ENCODE measurements around the gene WDFY3. TPM values are rescaled to one million over a fixed set of nuclear protein-coding genes. Genes with fewer than 3 reads are reported as not detected.

The WDFY3 gene
- total and polyA plus RNA-seq, 2 of the 4 experiments (the other 2 are of a cell fraction) = 12.5 to 58.1 TPM

- ChIA-PET CTCF (interaction anchor here (0.6 to 1.7 kb wide), 8 partner anchors 211 to 393 kb away, joined by 3 to 10 read pairs (median 4); no protein-coding TSS in a partner anchor), POLR2A (ENCODE audit: unreplicated experiment) (no interaction called here)
- Histone ChIP-seq H3K18ac (ENCODE audit: low read depth, low read length) (no peak overlapping the region), H3K27ac (ENCODE audit: insufficient read depth, low read length) (no peak overlapping the region), H2BK15ac (ENCODE audit: low read depth, low read length) (no peak overlapping the region), H2AK5ac (ENCODE audit: low read depth, low read length) (no peak overlapping the region), H3K9ac (ENCODE audit: low read depth, low read length) (no peak overlapping the region), H2BK120ac (ENCODE audit: low read depth, low read length) (no peak overlapping the region), H3K9me3 (ENCODE audit: control insufficient read depth, insufficient read depth, low read length) (no peaks in the 10 kb centered on the region), H3K79me1 (ENCODE audit: low read depth in 1 of 2, low read length in 2 of 2) (0 out of 4 replicates have a peak, but pooled peaks cover 0 to 5% of the 10 kb centered on the region in 2 experiments), H3K4me3 (ENCODE audit: insufficient read depth, low read depth, low read length) (no peak overlapping the region), H3K56ac (ENCODE audit: extremely low read depth, insufficient read depth, low read length) (no peak overlapping the region), H3K36me3 (ENCODE audit: control insufficient read depth, insufficient read depth, low read length) (no peaks in the 10 kb centered on the region), H3K14ac (replicated peaks; ENCODE audit: low read depth, low read length) (no peak overlapping the region), H3K27me3 (ENCODE audit: control insufficient read depth, insufficient read depth, low read length) (no peaks in the 10 kb centered on the region), H3K4ac (ENCODE audit: low read depth, low read length) (no peak overlapping the region), H4K20me1 (ENCODE audit: insufficient read depth, low read length) (no peaks in the 10 kb centered on the region), H3K23ac (ENCODE audit: low read depth, low read length) (no peak overlapping the region), H3K9me1 (ENCODE audit: insufficient read depth, low read length) (no peaks in the 10 kb centered on the region), H3K4me2 (ENCODE audit: low read depth, low read length) (no peak overlapping the region), H4K91ac (ENCODE audit: insufficient read depth, low read depth, low read length) (no peak overlapping the region), H4K5ac (ENCODE audit: low read depth, low read length) (no peak overlapping the region), H3K4me1 (ENCODE audit: control insufficient read depth, insufficient read depth, low read length) (peaks cover 2% of the 10 kb centered on the region; the same call in 1 of the 2 replicates), H2BK20ac (ENCODE audit: low read depth, low read length) (no peak overlapping the region), H2AK9ac (replicated peaks; ENCODE audit: low read depth, low read length, poor library complexity) (no peak overlapping the region), H4K8ac (ENCODE audit: low read depth in 2 of 2, low read length in 2 of 2) (no peak overlapping the region), H2AFZ (replicated peaks; ENCODE audit: low read length, poor library complexity) (no peak overlapping the region), H2BK5ac (ENCODE audit: low read depth, low read length, poor library complexity, severe bottlenecking) (no peak overlapping the region)
- DNase-seq (peak; percentile 70), ATAC-seq (ENCODE audit: low read depth) (0 out of 2 replicates have a peak, but pooled peaks have one; percentile 8)
- no CpG with 5 or more reads among the region's 3 CpGs for WGBS, 2 experiments (ENCODE audit: extremely low coverage in 2 of 2, insufficient read length in 1 of 2)
- intact Hi-C loops (cut with micrococcal nuclease) (loop anchor here (1.0 to 10.0 kb wide), 4 partner anchors 221 to 1197 kb away; no protein-coding TSS in a partner anchor), dilution Hi-C loops (cut with HindIII; ENCODE audit: low sequenced_read_pairs, unreplicated experiment) (no loop called here), in situ Hi-C loops (cut with MboI; ENCODE audit: low sequenced_read_pairs) (loop anchor here (10.0 kb wide), 1 partner anchor 377 kb away; no protein-coding TSS in a partner anchor)
- TF ChIP-seq USF2 (IDR thresholded peaks at IDR 0.05; ENCODE audit: low read depth, low read length) (no peak), RAD21 (IDR thresholded peaks at IDR 0.05; ENCODE audit: low read length) (peak; percentile 80), CTCF (conservative IDR thresholded peaks at IDR 0.05; ENCODE audit: low read depth, low read length) (peak; percentile 71), RCOR1 (IDR thresholded peaks at IDR 0.05; ENCODE audit: insufficient replicate concordance, low read length) (no peak), SMC3 (IDR thresholded peaks at IDR 0.05; ENCODE audit: low read depth, low read length) (peak; percentile 78), CEBPB (IDR thresholded peaks at IDR 0.05; ENCODE audit: low read depth, low read length) (peak; percentile 96)
- no TSS peak for BruUV-seq (replicated peaks)
Observed at GRCh38 chr4:84971319-84971932, 4.9 kb upstream of the WDFY3 start.
